Measurements from ENCODE around the gene RIN3.

The RIN3 gene

DNA sequence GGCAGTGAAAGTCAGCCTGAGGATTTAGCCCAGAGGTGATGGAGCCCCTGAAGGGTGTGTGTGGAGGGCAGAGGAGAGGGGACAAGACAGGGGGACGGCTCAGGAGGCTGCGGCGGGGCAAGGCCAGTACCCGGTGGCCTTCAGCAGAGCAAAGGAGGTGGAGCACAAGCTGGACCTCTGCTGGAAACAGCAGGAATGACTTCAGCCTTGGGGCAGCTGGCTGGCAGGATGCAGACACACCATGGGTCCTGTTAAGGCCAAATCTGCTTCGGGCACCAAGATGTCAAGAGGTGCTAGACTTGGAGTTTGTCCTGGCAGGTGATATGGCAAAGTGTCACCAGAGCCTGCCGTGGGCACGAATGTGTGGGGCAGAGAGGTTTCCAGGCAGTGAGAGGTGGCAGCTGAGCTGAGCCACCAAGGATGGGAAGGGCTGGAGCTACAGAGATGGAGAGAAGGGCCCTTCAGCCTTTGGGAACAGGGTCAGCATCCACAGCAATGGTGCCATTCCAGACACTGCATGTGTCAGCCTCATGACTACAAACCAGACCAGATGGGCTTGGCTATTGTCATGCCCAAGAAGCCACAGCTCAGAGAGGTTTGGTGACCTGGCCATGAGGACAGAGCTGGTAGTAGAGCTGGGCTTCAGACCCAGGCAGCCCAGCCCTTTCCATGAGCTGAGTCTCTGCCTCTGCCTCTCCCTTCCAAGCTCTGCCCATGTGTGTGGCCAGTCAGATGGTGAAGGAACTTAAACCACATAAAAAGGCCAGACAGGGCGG lies 142.9 kb downstream of the RIN3 start:
- peak overlapping the region in 8 of 11 experiments; percentile 22 to 94 (median 88); a peak in 14 of 22 replicates for H3K9ac ChIP-seq
- H3K36me3 ChIP-seq, result peaks cover 0 to 77% (median 42%) of the 10 kb centered on the region in 11 experiments; a peak in 19 of 22 replicates
- peaks cover 0 to 24% (median 11%) of the 10 kb centered on the region in 11 experiments; a peak in 14 of 22 replicates for H3K27me3 ChIP-seq
- peaks cover 57 to 97% (median 78%) of the 10 kb centered on the region in 10 experiments for H3K4me1 ChIP-seq
- peaks cover 0 to 61% (median 7%) of the 10 kb centered on the region in 11 experiments; a peak in 9 of 22 replicates for H4K20me1 ChIP-seq
- peak overlapping the region in 10 of 11 experiments; percentile 80 to 100 (median 96); a peak in 21 of 22 replicates for H3K4me2 ChIP-seq
- TF ChIP-seq Cebpa-rat (IDR thresholded peaks at IDR 0.05), result no peak
- H3K27ac ChIP-seq, result peak overlapping the region; percentile 10 to 99 (median 95); a peak in 20 of 22 replicates
- peaks cover 0 to 3% (median 0%) of the 10 kb centered on the region in 11 experiments; a peak in 1 of 22 replicates for H3K9me3 ChIP-seq (replicated peaks in 1 of 11)
- peak overlapping the region in 6 of 10 experiments; percentile 78 to 97 (median 84); a peak in 12 of 20 replicates for H3K4me3 ChIP-seq

DNA sequence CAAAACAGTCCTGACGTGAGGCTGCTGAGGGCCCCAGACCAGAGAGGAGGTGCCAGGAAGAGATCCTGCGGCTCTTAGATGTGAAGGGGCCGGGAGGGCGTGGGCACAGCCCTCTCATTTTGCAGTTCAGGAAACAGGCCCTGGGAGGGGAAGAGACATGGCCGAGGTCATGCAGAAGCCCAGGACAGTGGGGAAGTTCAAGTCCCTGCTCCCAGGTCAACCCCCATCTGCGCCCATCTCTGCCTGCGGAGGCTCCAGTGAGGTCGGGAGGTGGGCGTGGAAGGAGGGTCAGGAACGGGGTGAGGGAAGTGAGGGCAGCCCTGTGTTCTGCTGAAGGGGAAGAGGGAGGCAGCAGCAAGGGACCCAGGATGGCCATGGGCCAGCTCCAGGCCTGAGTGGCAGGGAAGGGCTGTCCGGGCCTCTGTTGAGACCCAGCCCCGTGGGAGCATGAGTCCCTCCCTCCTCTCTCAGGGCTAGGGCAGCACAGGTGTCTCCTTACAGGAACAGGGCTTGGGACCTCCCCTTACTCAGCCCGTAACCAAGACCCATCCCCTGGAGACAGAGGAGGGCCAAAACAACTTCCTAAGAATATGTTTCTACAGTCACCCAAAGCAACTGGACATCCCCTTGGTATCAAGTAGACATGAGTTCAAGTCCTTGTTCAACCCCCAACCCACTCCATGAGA lies 144.0 kb downstream of the RIN3 start:
- peak overlapping the region; percentile 63 to 100 (median 96) for H3K4me2 ChIP-seq
- peaks cover 0 to 3% (median 0%) of the 10 kb centered on the region in 11 experiments; a peak in 1 of 22 replicates for H3K9me3 ChIP-seq (replicated peaks in 1 of 11)
- peaks cover 0 to 60% (median 7%) of the 10 kb centered on the region in 11 experiments; a peak in 9 of 22 replicates for H4K20me1 ChIP-seq
- H3K4me1 ChIP-seq, result peaks cover 58 to 100% (median 86%) of the 10 kb centered on the region in 10 experiments
- H3K36me3 ChIP-seq, result peaks cover 0 to 88% (median 53%) of the 10 kb centered on the region in 11 experiments; a peak in 19 of 22 replicates
- no peak for TF ChIP-seq Cebpa-rat (IDR thresholded peaks at IDR 0.05)
- H3K27me3 ChIP-seq, result peaks cover 0 to 16% (median 9%) of the 10 kb centered on the region in 11 experiments; a peak in 14 of 22 replicates
- peak overlapping the region; percentile 61 to 99 (median 95); a peak in 21 of 22 replicates for H3K27ac ChIP-seq
- H3K4me3 ChIP-seq, result peak overlapping the region in 6 of 10 experiments; percentile 11 to 95 (median 82); a peak in 10 of 20 replicates
- H3K9ac ChIP-seq, result peak overlapping the region; percentile 34 to 94 (median 74); a peak in 18 of 22 replicates

DNA sequence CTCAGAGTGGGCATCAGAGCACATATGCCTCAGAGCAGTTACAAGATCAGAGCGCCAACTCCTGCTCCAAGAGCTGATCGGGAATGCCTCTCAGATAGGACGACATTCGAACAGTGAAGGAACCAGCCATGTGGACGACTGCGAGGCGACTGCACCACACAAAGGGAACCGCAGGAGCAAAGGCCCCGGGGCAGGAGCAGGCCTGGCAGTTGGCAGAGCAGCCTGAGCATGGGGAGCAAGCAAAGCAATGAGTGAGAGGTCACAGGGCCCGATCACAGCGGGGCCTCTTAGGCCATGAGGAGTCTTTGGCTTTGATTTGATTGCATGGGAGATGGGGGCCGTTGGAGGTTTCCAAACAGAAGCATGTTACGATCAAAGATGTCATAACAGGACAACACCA lies 144.6 kb downstream of the RIN3 start:
- Histone ChIP-seq H3K9ac (peak overlapping the region in 9 of 11 experiments; percentile 52 to 90 (median 74); a peak in 15 of 22 replicates), H3K27ac (peak overlapping the region; percentile 61 to 99 (median 95); a peak in 21 of 22 replicates), H3K4me2 (peak overlapping the region; percentile 63 to 100 (median 96)), H3K4me1 (peaks cover 58 to 100% (median 91%) of the 10 kb centered on the region in 10 experiments), H3K36me3 (peaks cover 0 to 92% (median 56%) of the 10 kb centered on the region in 11 experiments; a peak in 20 of 22 replicates), H4K20me1 (peaks cover 0 to 54% (median 6%) of the 10 kb centered on the region in 11 experiments; a peak in 9 of 22 replicates), H3K27me3 (peaks cover 0 to 11% (median 6%) of the 10 kb centered on the region in 11 experiments; a peak in 14 of 22 replicates), H3K9me3 (replicated peaks in 1 of 11) (peaks cover 0 to 3% (median 0%) of the 10 kb centered on the region in 11 experiments; a peak in 1 of 22 replicates), H3K4me3 (peak overlapping the region in 5 of 10 experiments; percentile 11 to 95 (median 83); a peak in 7 of 20 replicates)
- TF ChIP-seq Cebpa-rat (IDR thresholded peaks at IDR 0.05), result no peak

DNA sequence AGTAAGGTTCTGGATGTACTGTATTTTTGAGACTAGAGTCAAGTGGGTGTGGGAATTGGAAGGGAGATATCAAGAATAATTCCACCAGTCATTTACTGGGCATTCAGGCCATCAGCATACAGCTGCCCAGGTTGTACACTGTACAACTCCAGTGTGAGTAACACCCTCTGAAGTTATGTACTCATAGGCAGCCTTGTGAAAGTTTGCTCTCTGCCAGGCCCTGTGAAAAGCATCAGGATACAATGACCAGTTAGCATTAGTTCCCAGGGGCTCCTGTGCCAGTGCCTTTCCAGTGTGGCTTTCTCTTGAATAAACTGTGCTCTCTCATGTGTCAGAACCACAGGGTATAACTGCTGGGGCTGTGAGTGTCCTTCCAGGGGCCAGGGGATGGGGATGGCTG lies 145.1 kb downstream of the RIN3 start:
- Histone ChIP-seq H3K4me3 (peak overlapping the region in 5 of 10 experiments; percentile 4 to 78 (median 40); a peak in 6 of 20 replicates), H3K9me3 (replicated peaks in 1 of 11) (peaks cover 0 to 6% (median 0%) of the 10 kb centered on the region in 11 experiments; a peak in 1 of 22 replicates), H3K27me3 (peaks cover 0 to 5% (median under 1%) of the 10 kb centered on the region in 11 experiments; a peak in 11 of 22 replicates), H3K4me2 (peak overlapping the region; percentile 63 to 100 (median 96)), H3K9ac (peak overlapping the region in 10 of 11 experiments; percentile 52 to 90 (median 74); a peak in 17 of 22 replicates), H4K20me1 (peaks cover 0 to 49% (median 6%) of the 10 kb centered on the region in 11 experiments; a peak in 8 of 22 replicates), H3K36me3 (peaks cover 0 to 92% (median 58%) of the 10 kb centered on the region in 11 experiments; a peak in 20 of 22 replicates), H3K4me1 (peaks cover 62 to 100% (median 95%) of the 10 kb centered on the region in 10 experiments), H3K27ac (peak overlapping the region; percentile 66 to 99 (median 95); a peak in 21 of 22 replicates)
- no peak for TF ChIP-seq Cebpa-rat (IDR thresholded peaks at IDR 0.05)

DNA sequence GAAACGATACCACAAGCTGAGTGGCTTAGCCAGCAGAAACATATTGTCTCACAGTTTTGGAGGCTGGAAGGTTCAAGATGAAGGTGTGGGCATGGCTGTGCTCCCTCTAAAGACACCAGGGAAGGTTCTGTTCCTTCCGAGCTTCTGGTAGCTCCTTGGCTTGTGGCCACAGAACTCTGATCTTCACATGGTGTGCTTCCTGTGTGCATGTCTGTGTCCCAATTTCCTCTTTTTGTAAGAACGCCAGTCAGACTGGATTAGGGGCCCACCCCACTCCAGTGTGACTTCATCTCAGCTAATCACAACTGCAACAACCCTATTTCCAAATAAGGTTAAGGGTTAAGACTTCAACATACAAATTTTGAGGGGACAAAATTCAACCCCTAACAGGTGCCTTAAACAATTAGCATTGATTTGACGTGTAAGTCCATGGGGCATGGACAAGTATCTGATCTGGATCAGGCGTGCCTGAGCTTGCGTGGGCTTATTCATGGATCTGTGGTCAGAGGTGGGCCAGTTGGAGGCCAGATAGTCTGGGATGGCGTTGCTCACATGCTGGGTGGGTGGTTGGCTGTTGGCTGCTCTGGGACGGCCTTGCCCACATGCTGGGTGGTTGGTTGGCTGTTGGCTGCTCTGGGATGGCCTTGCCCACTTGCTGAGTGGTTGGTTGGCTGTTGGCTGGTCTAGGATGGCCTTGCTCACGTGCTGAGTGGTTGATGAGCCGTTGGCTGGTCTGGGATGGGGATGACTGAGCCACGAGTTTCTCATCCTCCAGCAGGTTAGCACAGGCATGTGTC lies 146.4 kb downstream of the RIN3 start:
- peak overlapping the region; percentile 35 to 90 (median 74); a peak in 21 of 22 replicates for H3K9ac ChIP-seq
- peak overlapping the region; percentile 63 to 100 (median 96) for H3K4me2 ChIP-seq
- H3K27ac ChIP-seq, result peak overlapping the region; percentile 66 to 99 (median 95); a peak in 21 of 22 replicates
- no peaks in the 10 kb centered on the region for H3K27me3 ChIP-seq
- peaks cover 0 to 6% (median 0%) of the 10 kb centered on the region in 11 experiments; a peak in 1 of 22 replicates for H3K9me3 ChIP-seq (replicated peaks in 1 of 11)
- peaks cover 0 to 95% (median 67%) of the 10 kb centered on the region in 11 experiments; a peak in 20 of 22 replicates for H3K36me3 ChIP-seq
- H3K4me3 ChIP-seq, result peak overlapping the region in 6 of 10 experiments; percentile 4 to 49 (median 28); a peak in 9 of 20 replicates
- TF ChIP-seq Cebpa-rat (IDR thresholded peaks at IDR 0.05), result peak in 7 of 11 experiments; percentile 32 to 87 (median 45); a peak in 10 of 22 replicates
- peaks cover 75 to 100% (median 100%) of the 10 kb centered on the region in 10 experiments for H3K4me1 ChIP-seq
- peaks cover 0 to 47% (median 6%) of the 10 kb centered on the region in 11 experiments; a peak in 8 of 22 replicates for H4K20me1 ChIP-seq

DNA sequence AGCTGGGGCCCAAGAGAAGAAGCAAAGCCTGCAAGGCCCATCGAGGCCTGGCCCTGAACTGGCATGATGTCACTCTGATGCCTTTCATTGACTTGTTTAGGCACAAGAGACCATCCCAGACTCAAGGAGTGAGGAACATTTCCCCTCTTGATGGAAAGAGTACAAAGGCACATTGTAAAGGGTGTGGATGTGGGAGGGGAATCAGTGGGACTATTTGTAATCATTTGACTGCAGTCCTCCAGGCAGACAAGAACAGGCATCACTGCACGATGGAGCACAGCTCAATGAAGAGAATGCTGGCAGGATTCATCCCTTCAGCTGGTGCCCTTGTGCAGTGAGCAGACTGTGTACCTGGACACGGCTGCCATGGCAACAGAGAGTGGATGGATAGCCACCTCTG lies 147.0 kb downstream of the RIN3 start:
- H3K27ac ChIP-seq, result peak overlapping the region; percentile 66 to 99 (median 95); a peak in 21 of 22 replicates
- peak overlapping the region in 5 of 10 experiments; percentile 1 to 17 (median 8); a peak in 4 of 20 replicates for H3K4me3 ChIP-seq
- peak overlapping the region; percentile 63 to 100 (median 96) for H3K4me2 ChIP-seq

DNA sequence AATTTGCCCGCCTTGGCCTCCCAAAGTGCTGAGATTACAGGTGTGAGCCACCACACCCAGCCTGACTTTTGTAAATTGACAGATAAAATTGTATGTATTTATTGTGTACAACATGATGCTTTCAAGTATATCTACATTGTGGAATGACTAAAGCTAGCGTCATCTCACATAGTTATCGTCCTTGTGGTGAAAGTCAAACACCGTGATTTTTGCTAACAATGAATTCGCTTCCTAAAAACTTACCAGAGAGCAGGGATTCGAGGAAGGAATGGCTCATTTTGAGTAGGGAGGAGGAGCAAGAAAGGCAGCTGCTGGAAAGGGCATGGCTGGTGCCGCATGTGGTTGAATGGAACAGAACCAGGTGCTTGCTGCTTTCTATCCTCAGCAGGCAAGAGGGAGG lies 149.5 kb downstream of the RIN3 start:
- peaks cover 0 to 6% (median 0%) of the 10 kb centered on the region in 11 experiments; a peak in 1 of 22 replicates for H3K9me3 ChIP-seq (replicated peaks in 1 of 11)
- peak overlapping the region in 8 of 11 experiments; percentile 1 to 59 (median 38); a peak in 7 of 22 replicates for H3K9ac ChIP-seq
- peaks cover 0 to 89% (median 74%) of the 10 kb centered on the region in 11 experiments; a peak in 20 of 22 replicates for H3K36me3 ChIP-seq
- peak overlapping the region in 10 of 11 experiments; percentile 51 to 99 (median 95); a peak in 19 of 22 replicates for H3K27ac ChIP-seq
- peak overlapping the region; percentile 83 to 100 (median 96) for H3K4me2 ChIP-seq
- peaks cover 0 to 47% (median 0%) of the 10 kb centered on the region in 11 experiments; a peak in 4 of 22 replicates for H4K20me1 ChIP-seq
- H3K27me3 ChIP-seq, result no peaks in the 10 kb centered on the region
- H3K4me1 ChIP-seq, result peaks cover 92 to 100% (median 99%) of the 10 kb centered on the region in 10 experiments
- no peak overlapping the region for H3K4me3 ChIP-seq
- TF ChIP-seq Cebpa-rat (IDR thresholded peaks at IDR 0.05), result no peak

More for the DNA sequence above, 147.0 kb downstream of the RIN3 start:
- peaks cover 81 to 100% (median 99%) of the 10 kb centered on the region in 10 experiments for H3K4me1 ChIP-seq
- H3K27me3 ChIP-seq, result no peaks in the 10 kb centered on the region
- peak overlapping the region in 9 of 11 experiments; percentile 12 to 90 (median 67); a peak in 12 of 22 replicates for H3K9ac ChIP-seq
- peaks cover 0 to 6% (median 0%) of the 10 kb centered on the region in 11 experiments; a peak in 1 of 22 replicates for H3K9me3 ChIP-seq (replicated peaks in 1 of 11)
- H4K20me1 ChIP-seq, result peaks cover 0 to 42% (median 6%) of the 10 kb centered on the region in 11 experiments; a peak in 8 of 22 replicates
- no peak for TF ChIP-seq Cebpa-rat (IDR thresholded peaks at IDR 0.05)
- peaks cover 0 to 89% (median 67%) of the 10 kb centered on the region in 11 experiments; a peak in 20 of 22 replicates for H3K36me3 ChIP-seq

Measured in BLaER1 treated with 17β-estradiol and CSF1 and Interleukin-3, amounts not matched to agents 10 nM and 100 nM (cell line).